HCT116 (cell line): Measurements from ENCODE around the gene CTDNEP1. TPM values are rescaled to one million over a fixed set of nuclear protein-coding genes. Genes with fewer than 3 reads are reported as not detected.

Experiments used
- ATAC-seq: fragments of 200-7000 bp; cut with Tn5 transposase; 2 replicates; pipeline ENCODE4 v1.9.1; 2020; ENCODE audit warnings: mild to moderate bottlenecking, moderate library complexity
- BruUV-seq: library from RNA; stranded (reverse); fragments of 400-500 nt; replicated peaks from 2 replicates; lab custom pipeline; 2021; lab: Mats Ljungman, UMichigan
- CTCF ChIA-PET: fragments of 300-600 bp; sonication (Branson Sonifier 250); formaldehyde crosslinking; loops from one replicate; lab custom pipeline; 2021; ENCODE audit warnings: antibody characterized with exemption; lab: Charles Lee
- POLR2A ChIA-PET: fragments of 300-600, 350-600 bp; sonication (Branson Sonifier 250); formaldehyde crosslinking; loops from one replicate; lab custom pipeline; 2021; ENCODE audit warnings: antibody characterized with exemption; lab: Charles Lee
- RAD21 ChIA-PET, 2 experiments: fragments of 300-600 bp; sonication (Branson Sonifier 250); formaldehyde crosslinking; loops; one replicate each; lab custom pipeline; 2023; ENCODE audit warnings: low total read pairs in 2 of 2; ENCODE audit not compliant: uncharacterized antibody in 2 of 2, unreplicated experiment in 2 of 2, low non-redundant PET in 1 of 2; lab: Charles Lee
- DNase-seq: peaks from one replicate; pipeline ENCODE4 v3.0.0-alpha.2; 2010; ENCODE audit warnings: low read depth, low spot score
- H2AFZ ChIP-seq: fragments of 200-600 bp; shearing (Covaris generic), sonication (generic); 2 replicates; pipeline ENCODE4 v1.6.1; 2017; ENCODE audit warnings: low read depth, mixed run types, mixed read lengths, antibody characterized with exemption, low read length; ENCODE audit not compliant: poor library complexity, severe bottlenecking
- H3K27ac ChIP-seq: 2 replicates; pipeline ENCODE4 v1.5.1; 2012; ENCODE audit warnings: low read depth, low read length
- H3K27me3 ChIP-seq: fragments of 200-600 bp; sonication (generic); 2 replicates; pipeline ENCODE4 v1.6.1; 2016; ENCODE audit warnings: mixed run types, low read length, mixed read lengths; ENCODE audit not compliant: insufficient read depth
- H3K36me3 ChIP-seq, 2 experiments: fragments of 200-500 bp in 1 of 2; fragments of 200-600 bp in 1 of 2; sonication (Bioruptor generic) in 1 of 2; sonication (generic) in 1 of 2; 2 replicates each; pipeline versions ENCODE4 v1.5.1 to v1.6.1; 2014 to 2016; ENCODE audit warnings: low read length in 2 of 2, inconsistent platforms in 1 of 2, mixed read lengths in 1 of 2, mixed run types in 1 of 2; ENCODE audit not compliant: insufficient read depth in 2 of 2, control insufficient read depth in 1 of 2
- H3K4me1 ChIP-seq, 2 experiments: fragments of 200-600 bp in 1 of 2; sonication (generic) in 1 of 2; 2 replicates each; pipeline versions ENCODE4 v1.5.1 to v1.6.1; 2012 to 2017; ENCODE audit warnings: low read length in 2 of 2, inconsistent platforms in 1 of 2, mild to moderate bottlenecking in 1 of 2, mixed read lengths in 1 of 2, mixed run types in 1 of 2, moderate library complexity in 1 of 2; ENCODE audit not compliant: insufficient read depth in 2 of 2, control insufficient read depth in 1 of 2
- H3K4me2 ChIP-seq: fragments of 200-600 bp; sonication (generic); 2 replicates; pipeline ENCODE4 v1.6.1; 2017; ENCODE audit warnings: mixed run types, low read length, mixed read lengths
- H3K4me3 ChIP-seq, 2 experiments: fragments of 200-600 bp in 1 of 2; sonication (generic) in 1 of 2; replicated peaks in 1 of 2; 2 replicates each; pipeline ENCODE4 v1.5.1; 2011 to 2016; ENCODE audit warnings: low read length in 2 of 2, control low read depth in 1 of 2, low read depth in 1 of 2, mild to moderate bottlenecking in 1 of 2, mixed read lengths in 1 of 2, mixed run types in 1 of 2
- H3K79me2 ChIP-seq: fragments of 200-600 bp; sonication (generic); 2 replicates; pipeline ENCODE4 v1.6.1; 2017; ENCODE audit warnings: mild to moderate bottlenecking, mixed run types, low read length, moderate library complexity, mixed read lengths; ENCODE audit not compliant: insufficient read depth
- H3K9ac ChIP-seq: fragments of 200-600 bp; sonication (generic); 2 replicates; pipeline ENCODE4 v1.6.1; 2016; ENCODE audit warnings: low read length, mixed read lengths
- H3K9me2 ChIP-seq: fragments of 200-600 bp; sonication (generic), shearing (Covaris generic); 2 replicates; pipeline ENCODE4 v1.6.1; 2017; ENCODE audit warnings: mixed run types, mild to moderate bottlenecking, moderate library complexity; ENCODE audit not compliant: insufficient read depth
- H3K9me3 ChIP-seq, 2 experiments: fragments of 200-500 bp in 1 of 2; fragments of 200-600 bp in 1 of 2; sonication (Bioruptor generic) in 1 of 2; sonication (generic) in 1 of 2; 2 replicates each; pipeline ENCODE4 v1.6.1; 2014 to 2017; ENCODE audit warnings: low read length in 2 of 2, mixed read lengths in 2 of 2, inconsistent platforms in 1 of 2, low read depth in 1 of 2, mild to moderate bottlenecking in 1 of 2, mixed run types in 1 of 2, moderate library complexity in 1 of 2; ENCODE audit not compliant: control insufficient read depth in 1 of 2, insufficient read depth in 1 of 2
- H4K20me1 ChIP-seq: fragments of 200-600 bp; sonication (generic), shearing (Covaris generic); 2 replicates; pipeline ENCODE4 v1.6.1; 2017; ENCODE audit warnings: mixed run types, mild to moderate bottlenecking, moderate library complexity; ENCODE audit not compliant: insufficient read depth
- CBX3 ChIP-seq: IDR thresholded peaks from 2 replicates; pipeline ENCODE4 v1.6.1; 2012; ENCODE audit warnings: low read depth
- CEBPB ChIP-seq: IDR thresholded peaks from 2 replicates; pipeline ENCODE4 v1.6.1; 2012; ENCODE audit warnings: low read depth
- CTCF ChIP-seq, 3 experiments: fragments of 200-600 bp in 1 of 3; sonication (generic) in 1 of 3; IDR thresholded peaks in 2 of 3; conservative IDR thresholded peaks in 1 of 3; 2 replicates each; pipeline ENCODE4 v1.5.1; 2012 to 2017; ENCODE audit warnings: low read depth in 2 of 3, low read length in 2 of 3, antibody characterized with exemption in 1 of 3, borderline replicate concordance in 1 of 3, control low read depth in 1 of 3, mild to moderate bottlenecking in 1 of 3, mixed read lengths in 1 of 3, mixed run types in 1 of 3, moderate library complexity in 1 of 3; ENCODE audit not compliant: insufficient read depth in 1 of 3
- ELF1 ChIP-seq: IDR thresholded peaks from 2 replicates; pipeline ENCODE4 v1.6.1; 2012; ENCODE audit warnings: low read depth, borderline replicate concordance
- EZH2phosphoT487 ChIP-seq: fragments of 200-600 bp; IDR thresholded peaks from 2 replicates; pipeline ENCODE4 v1.6.1; 2018; ENCODE audit warnings: antibody characterized with exemption, borderline replicate concordance
- FOSL1 ChIP-seq: IDR thresholded peaks from 2 replicates; pipeline ENCODE4 v1.6.1; 2012; ENCODE audit warnings: low read depth
- JUND ChIP-seq: IDR thresholded peaks from 2 replicates; pipeline ENCODE4 v1.6.1; 2012
- MAX ChIP-seq: IDR thresholded peaks from 2 replicates; pipeline ENCODE4 v1.6.1; 2012
- POLR2A ChIP-seq: IDR thresholded peaks from 2 replicates; pipeline ENCODE4 v1.7.0; 2011; ENCODE audit warnings: borderline replicate concordance; ENCODE audit not compliant: insufficient read depth, insufficient read length; ENCODE audit errors: extremely low read depth
- POLR2AphosphoS5 ChIP-seq: IDR thresholded peaks from 2 replicates; pipeline ENCODE4 v1.6.1; 2011; ENCODE audit warnings: mild to moderate bottlenecking, low read depth, low read length, moderate library complexity
- TCF7L2 ChIP-seq: IDR thresholded peaks from 2 replicates; pipeline ENCODE4 v1.7.0; 2011; ENCODE audit warnings: borderline replicate concordance, inconsistent platforms; ENCODE audit not compliant: insufficient read depth, insufficient read length; ENCODE audit errors: extremely low read depth
- ZBTB33 ChIP-seq: IDR thresholded peaks from 2 replicates; pipeline ENCODE4 v1.6.1; 2011; ENCODE audit warnings: mild to moderate bottlenecking, low read length, moderate library complexity; ENCODE audit not compliant: insufficient replicate concordance; ENCODE audit errors: extremely low read depth
- ZFX ChIP-seq: fragments of 450-650 bp; IDR thresholded peaks from 2 replicates; pipeline ENCODE4 v1.6.1; 2017
- intact Hi-C: fragments of 100-400 bp; cut with micrococcal nuclease; formaldehyde crosslinking; loops from 2 replicates; pipeline ENCODE4 v1.10.0; 2022
- total RNA-seq: library from RNA; stranded (reverse); gene quantifications from one replicate; pipeline ENCODE4 v1.2.1, GENCODE V29; 2021; ENCODE audit not compliant: unreplicated experiment

The CTDNEP1 gene
- total RNA-seq, 1 experiment from 2014 or later, result 143 TPM

GRCh38 chr17:7266784-7267183 lies 15.2 kb upstream of the CTDNEP1 start:
- DNase-seq, result no peak
- BruUV-seq, result no TSS peak
- H3K27ac ChIP-seq, result no peak overlapping the region

GRCh38 chr17:7263801-7264078 lies 12.2 kb upstream of the CTDNEP1 start:
- Histone ChIP-seq H3K79me2 (peaks cover 36% of the 10 kb centered on the region), H4K20me1 (peaks cover 5% of the 10 kb centered on the region; the same call in 1 of the 2 replicates), H2AFZ (no peak overlapping the region), H3K4me2 (peak overlapping the region; percentile 90), H3K27ac (peak overlapping the region; percentile 94), H3K36me3 (peaks cover 5 to 17% of the 10 kb centered on the region in 2 experiments), H3K9me2 (no peaks in the 10 kb centered on the region), H3K4me3 (peak overlapping the region; percentile 98 to 99), H3K27me3 (no peaks in the 10 kb centered on the region), H3K9me3 (no peaks in the 10 kb centered on the region), H3K9ac (peak overlapping the region; percentile 99), H3K4me1 (peaks cover 40 to 69% of the 10 kb centered on the region in 2 experiments)
- no peak for DNase-seq
- ChIA-PET RAD21 (interaction anchor here in 1 of 2 experiments (0.9 kb wide), 1 partner anchor 33 kb away, joined by 3 read pairs; no protein-coding TSS in a partner anchor), CTCF (interaction anchor here (1.6 to 1.8 kb wide), 2 partner anchors 33 to 43 kb away, joined by 3 to 6 read pairs; no protein-coding TSS in a partner anchor), POLR2A (interaction anchor here (0.7 to 1.6 kb wide), 4 partner anchors 10 to 227 kb away, joined by 3 to 6 read pairs (median 3); partner anchors contain the start of gene SLC2A4)
- intact Hi-C loops, result loop anchor here (2.0 to 10.0 kb wide), 3 partner anchors 17 to 171 kb away; partner anchors contain the start of genes FGF11, SLC2A4 and TMEM102
- no TSS peak for BruUV-seq
- no peak for ATAC-seq
- TF ChIP-seq MAX (no peak; the same call in 1 of the 2 replicates), POLR2A (no peak), ZFX (no peak), ZBTB33 (no peak), TCF7L2 (no peak), FOSL1 (no peak), CBX3 (no peak), POLR2AphosphoS5 (no peak), CEBPB (no peak), EZH2phosphoT487 (no peak), CTCF (IDR thresholded peaks at IDR 0.05 in 2 of 3, conservative IDR thresholded peaks at IDR 0.05 in 1 of 3; ENCODE audit: borderline replicate concordance in 1 of 3, insufficient read depth in 1 of 3, low read depth in 2 of 3, low read length in 2 of 3) (no peak), ELF1 (no peak)

More at GRCh38 chr17:7266784-7267183, 15.2 kb upstream of the CTDNEP1 start:
- POLR2A ChIA-PET, result interaction anchor here (1.0 to 1.1 kb wide), 2 partner anchors 9 to 17 kb away, joined by 3 to 4 read pairs; no protein-coding TSS in a partner anchor
- Histone ChIP-seq H3K9me2 (no peaks in the 10 kb centered on the region), H2AFZ (no peak overlapping the region)
- TF ChIP-seq ZFX, result no peak
- TF ChIP-seq ELF1, result no peak
- TF ChIP-seq JUND, result no peak
- TF ChIP-seq, all 23 proteins: peak for 0
- H3K4me1 ChIP-seq, result peaks cover 22 to 48% of the 10 kb centered on the region in 2 experiments
- H4K20me1 ChIP-seq, result no peaks in the 10 kb centered on the region
- RAD21 ChIA-PET, result no interaction called here
- H3K9me3 ChIP-seq, result no peaks in the 10 kb centered on the region
- peak overlapping the region; percentile 40 for H3K4me2 ChIP-seq
- no peaks in the 10 kb centered on the region for H3K27me3 ChIP-seq
- no peak overlapping the region for H3K4me3 ChIP-seq
- H3K79me2 ChIP-seq, result peaks cover 5% of the 10 kb centered on the region
- H3K9ac ChIP-seq, result peak overlapping the region; percentile 22; the same call in 1 of the 2 replicates
- ATAC-seq, result no peak
- intact Hi-C loops, result loop anchor here (10.0 kb wide), 1 partner anchor 168 kb away; the partner anchor contains the start of genes FGF11 and TMEM102
- no peaks in the 10 kb centered on the region for H3K36me3 ChIP-seq
- CTCF ChIA-PET, result interaction anchor here (1.0 to 1.3 kb wide), 2 partner anchors 15 to 52 kb away, joined by 3 to 4 read pairs; partner anchors contain the start of gene SLC2A4
